HG02885 (cell line): ENCODE measurements around the gene PSPH.
"Not testable (repeated sequence)": the region's sequence is repeated elsewhere in the genome, so short reads cannot be mapped to it uniquely, and the experiment has no call there.

ENCODE experiments used
- ATAC-seq: cut with Tn5 transposase; IDR thresholded peaks from one replicate; pipeline ENCODE4 v1.9.1; 2021; ENCODE audit warnings: mild to moderate bottlenecking; ENCODE audit not compliant: unreplicated experiment, poor library complexity

PSPH gene

DNA sequence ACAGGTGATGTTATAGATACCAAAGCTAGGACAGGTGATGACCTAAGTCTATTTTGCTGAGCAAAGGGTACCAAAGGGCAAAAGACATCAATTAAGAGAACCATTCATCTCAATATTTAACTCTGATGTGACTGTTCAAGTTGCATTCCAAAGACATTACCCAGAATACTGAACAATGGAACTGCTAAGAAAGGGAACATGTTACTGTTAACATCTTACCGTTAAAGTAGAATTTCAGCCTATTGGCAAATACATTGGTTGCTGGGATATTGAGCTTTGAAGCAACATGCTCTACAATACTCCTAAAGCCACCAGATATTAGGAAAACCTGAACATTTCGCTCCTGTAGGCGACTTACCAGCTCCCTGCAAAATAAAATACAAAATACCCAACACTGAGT, 34.2 kb downstream of the PSPH start:
- ATAC-seq, result not testable (repeated sequence)

DNA sequence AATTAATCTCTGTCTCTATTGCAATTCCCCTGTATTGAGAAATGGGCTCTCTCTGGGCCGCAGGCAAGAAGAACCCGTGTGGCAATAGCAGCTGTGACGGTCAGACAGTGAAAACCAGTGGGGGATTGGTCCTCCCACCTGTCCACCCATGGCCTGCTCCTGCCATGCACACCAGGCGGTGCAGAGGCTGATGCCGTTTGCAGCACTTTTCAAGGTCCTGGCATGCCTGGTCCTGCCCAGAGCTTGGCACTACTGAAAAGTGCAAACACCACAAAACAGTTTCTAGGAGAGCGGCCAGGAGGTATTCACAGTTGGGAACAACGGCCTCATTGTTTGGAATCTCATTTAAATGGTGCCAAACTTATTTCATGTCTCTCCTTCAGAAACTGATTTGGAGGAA, 41.5 kb downstream of the PSPH start:
- no peak for ATAC-seq

DNA sequence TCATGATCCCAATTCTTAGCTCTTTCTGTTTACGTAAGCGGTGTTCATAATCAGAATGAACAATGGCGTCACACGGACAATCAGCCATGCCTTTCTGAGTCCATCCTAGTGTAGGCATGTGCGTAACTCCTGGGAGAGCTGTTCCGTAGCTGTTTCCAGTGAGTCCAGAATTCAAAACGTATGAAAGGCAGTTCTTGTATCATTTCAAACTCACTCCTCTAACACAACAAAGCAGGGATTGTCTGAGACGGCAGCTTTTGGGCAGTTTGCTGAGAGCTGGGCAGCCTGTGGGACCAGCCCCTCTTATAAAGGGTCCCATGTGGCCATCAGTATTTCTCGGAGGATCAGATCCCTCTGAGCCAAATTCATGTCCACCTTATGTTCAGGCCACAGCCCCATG, 43.4 kb downstream of the PSPH start:
- no peak for ATAC-seq

DNA sequence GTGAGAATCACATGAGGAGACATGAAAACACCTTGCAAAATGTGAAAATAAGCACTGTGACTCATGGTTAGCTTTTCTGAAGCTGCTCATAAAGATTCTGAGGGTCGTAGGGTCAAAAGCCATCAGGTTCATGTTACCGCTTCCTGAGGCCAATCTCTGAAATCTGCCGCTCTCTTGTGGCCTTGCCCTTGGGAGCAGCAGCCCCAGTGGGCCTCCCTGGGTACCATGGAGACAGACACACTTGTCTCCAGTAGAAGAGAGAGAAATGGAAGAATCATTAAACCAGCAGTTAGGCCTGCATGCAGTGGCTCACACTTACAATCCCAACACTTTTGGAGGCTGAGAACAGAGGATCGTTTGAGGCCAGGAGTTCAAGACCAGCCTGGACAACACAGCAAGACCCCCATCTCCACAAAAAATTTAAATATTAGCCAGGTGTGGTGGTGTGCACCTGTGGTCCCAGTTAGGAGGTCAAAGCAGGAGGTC, 44.0 kb downstream of the PSPH start:
- ATAC-seq, result no peak

DNA sequence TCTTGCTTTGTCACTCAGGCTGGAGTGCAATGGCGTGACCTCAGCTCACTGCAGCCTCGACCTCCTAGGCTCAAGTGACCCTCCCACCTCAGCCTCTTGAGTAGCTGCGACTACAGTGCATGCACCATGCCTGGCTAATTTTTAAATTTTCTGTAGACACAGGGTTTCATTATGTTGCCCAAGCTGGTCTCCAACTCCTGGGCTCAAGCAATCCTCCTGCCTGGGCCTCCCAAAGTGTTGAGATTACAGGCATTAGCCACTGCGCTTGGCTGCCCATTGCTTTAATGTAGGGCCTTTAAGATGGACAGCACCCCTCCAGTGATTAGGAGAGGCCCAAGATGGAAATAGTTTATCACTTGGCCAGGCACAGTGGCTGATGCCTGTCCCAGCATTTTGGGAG, 47.5 kb downstream of the PSPH start:
- no peak for ATAC-seq

DNA sequence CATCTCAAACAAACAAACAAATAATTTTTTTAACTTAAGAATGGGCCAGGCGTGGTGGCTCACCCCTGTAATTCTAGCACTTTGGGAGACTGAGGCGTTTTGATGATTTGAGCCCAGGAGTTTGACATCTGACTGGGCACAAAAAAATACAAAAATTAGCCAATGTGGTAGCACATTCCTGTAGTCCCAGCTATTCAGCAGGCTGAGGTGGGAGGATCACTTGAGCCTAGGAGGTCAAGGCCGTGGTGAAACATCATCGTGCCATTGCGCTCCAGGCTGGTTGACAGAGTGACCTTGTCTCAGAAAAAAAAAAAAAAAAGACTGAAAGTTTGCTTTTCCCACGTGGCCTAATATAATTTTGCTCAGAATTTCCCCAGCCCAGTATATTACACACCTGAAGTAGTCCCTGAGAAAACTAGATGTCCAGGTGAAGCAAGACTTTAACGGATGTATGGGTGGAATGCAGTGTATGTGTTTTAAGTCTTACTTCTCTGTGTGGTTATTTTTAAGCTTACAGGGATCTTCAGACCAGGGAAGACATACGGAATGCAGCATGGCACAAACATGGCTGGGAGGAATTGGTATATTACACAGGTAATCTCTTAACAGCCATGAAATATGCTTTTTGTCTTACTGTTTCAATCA, 54.3 kb downstream of the PSPH start:
- ATAC-seq, result no peak

DNA sequence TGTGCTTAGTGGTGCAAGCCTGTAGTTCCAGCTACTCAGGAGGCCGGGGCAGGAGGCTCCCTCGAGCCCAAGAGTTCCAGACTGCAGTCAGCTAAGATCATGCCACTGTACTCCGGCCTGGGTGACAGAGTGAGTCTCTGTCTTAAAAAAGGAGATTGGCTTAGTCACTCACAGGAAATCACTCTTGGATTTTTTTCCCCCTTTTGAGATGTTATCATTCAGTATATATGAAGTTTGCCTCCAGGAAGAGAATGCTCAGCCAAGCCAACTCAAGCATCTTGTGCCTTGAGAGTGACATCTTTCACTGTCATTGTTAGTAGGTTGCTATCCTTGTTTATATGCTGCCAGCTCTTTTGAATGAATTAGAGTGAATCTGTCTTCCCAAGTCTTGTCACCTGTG, 58.9 kb downstream of the PSPH start:
- no peak for ATAC-seq

DNA sequence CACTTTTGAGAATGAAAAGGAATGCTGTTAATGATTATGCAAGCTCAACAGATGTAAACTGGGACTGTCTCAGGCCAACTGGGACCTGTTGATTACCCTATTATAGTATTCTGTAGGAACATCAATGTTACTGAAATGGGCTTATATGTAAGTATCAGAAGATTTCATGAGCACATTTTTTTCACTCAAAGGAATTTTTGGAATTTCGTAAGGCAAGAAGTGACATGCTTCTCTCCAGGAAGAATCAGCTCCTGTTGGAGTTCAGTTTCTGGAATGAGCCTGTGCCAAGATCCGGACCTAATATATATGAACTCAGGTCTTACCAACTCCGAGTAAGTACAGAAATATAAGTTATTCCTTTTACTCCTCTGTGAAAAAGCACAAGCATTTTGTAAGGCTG, 67.7 kb downstream of the PSPH start:
- ATAC-seq, result no peak

DNA sequence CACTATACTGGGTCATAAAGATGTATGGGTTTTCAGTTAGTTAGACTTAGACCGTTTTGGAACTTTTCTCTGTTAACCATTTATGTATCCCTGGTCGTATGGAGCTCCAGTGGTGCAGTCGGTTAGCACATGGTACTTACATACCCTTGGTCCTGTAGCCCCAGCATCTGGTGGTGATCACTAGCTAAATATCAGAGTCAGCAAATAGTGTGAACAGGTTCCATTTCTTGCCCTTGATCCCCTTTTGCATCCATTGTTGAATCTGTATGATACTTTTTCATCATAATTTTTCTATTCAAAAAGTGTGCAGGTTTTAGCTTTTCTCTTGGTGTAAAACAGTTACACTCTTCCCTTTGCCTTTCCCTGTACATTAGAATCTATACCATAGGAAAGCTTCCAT, 71.0 kb downstream of the PSPH start:
- ATAC-seq, result no peak

DNA sequence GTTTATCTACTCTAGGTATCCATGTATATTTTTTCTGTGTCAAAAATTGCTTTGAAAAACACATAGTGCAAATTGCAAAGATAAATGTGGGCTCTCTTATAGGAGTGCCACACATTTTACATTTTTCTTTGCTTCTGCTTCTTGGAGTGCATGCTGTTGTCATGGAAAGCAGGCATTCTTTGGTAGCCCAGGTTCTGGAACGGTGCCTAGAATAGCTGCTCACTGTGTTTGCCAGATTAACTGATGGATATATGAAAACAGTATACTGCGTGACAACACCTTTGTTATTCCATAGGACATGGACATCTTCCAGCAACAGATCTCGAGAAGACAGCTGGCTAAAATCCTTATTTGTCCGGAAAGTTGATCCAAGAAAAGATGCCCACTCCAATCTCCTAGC, 73.4 kb downstream of the PSPH start:
- ATAC-seq, result no peak

DNA sequence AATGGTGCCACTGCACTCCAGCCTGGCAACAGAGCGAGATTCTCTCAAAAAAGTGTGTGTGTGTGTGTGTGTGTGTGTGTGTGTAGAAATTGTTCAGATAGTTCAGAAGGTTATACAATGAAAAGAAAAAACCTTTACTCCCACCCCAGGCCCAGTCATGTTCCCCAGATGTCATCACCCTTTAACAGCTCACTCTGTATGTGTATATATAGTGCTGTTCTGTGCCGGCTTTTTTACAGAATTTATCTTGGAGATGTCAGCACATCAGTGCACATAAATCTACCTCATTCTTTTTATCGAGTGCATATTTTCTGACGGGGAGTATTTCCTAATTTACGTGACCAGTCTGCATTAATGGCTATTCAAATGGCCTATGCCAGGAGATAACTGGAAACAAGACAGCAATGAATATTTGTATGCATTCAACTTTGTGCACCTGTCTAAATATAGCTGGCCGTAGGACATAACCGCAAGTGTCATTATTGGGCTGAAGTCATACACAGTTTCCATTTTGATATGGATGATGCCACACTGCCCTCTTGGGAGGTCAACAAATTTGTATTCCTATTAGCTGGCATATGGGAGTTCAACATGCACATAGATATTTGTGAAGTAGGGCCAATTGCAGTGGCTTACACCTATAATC, 75.1 kb downstream of the PSPH start:
- no peak for ATAC-seq

DNA sequence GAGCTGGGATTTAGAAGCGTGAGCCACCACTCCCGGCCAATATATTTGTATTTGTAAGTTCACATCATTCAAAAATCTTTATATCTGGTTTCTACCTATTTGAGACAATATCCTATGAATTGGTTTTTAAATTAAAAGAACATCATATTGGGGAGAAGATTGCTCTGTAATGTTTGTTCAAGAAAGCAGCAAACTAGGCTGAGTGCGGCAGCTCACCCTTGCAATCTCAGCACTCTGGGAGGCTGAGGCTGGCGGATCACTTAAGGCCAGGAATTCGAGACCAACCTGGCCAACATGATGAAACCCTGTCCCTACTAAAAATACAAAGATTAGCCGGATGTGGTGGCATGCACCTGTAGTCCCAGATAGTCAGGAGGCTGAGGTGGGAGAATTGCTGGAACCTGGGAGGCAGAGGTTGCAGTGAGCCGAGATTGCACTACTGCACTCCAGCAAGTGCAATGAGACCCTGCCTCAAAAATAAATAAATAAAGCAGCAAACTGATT, 77.4 kb downstream of the PSPH start:
- ATAC-seq, result no peak

DNA sequence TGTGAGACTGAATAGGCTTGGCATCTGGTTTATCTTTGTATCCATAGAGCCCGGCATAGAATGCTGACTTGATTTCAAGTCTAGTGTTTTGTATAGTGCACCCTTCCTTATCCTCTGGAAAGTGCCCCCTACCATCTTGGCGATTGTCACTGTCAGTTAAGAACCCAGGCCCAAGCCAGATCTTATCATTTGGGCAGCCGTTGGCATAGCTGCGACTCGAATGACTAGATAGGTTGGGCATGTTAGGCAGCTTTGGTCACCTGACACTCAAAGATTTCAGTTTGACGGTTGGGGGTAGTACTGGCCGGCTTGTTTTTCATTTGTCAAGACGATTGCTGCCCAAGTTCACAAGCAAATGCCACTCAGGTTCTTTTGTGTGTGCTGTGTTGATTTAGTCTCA, 80.3 kb downstream of the PSPH start:
- ATAC-seq, result no peak

DNA sequence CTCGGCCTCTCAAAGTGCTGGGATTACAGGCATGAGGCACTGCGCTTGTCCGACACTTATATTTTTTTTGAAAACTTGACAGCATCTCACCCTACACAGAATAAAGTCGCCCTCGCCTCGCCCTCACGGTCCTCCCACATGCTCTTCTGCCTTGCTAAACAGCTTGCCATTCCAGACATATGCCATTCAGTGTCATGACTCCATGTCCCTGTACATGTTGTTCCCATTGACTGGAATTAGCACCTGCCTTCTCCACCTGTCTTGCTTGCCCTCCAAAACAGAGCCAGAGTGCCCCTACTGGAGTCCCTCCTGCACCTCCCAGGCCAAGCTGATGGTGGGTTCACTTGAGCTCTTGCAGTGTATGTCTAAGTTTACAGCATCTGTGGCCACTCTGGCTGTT, 80.7 kb downstream of the PSPH start:
- no peak for ATAC-seq

DNA sequence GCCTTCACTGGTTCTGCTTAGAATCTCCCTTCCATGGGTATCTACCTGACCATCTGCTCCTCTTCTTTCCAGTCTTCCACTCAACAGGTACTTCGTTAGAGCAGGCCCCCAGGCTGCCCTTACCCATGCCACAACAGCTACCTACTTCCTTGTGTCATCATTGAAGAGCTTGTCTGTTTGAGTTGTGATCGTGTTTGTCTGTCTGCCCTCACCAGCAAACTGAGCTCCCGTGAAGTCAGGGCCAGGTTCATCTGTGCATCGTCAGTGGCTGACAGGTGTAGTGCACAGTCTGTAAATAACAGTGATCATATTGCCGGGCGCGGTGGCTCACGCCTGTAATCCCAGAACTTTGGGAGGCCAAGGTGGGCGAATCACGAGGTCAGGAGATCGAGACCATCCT, 81.9 kb downstream of the PSPH start:
- ATAC-seq, result no peak

DNA sequence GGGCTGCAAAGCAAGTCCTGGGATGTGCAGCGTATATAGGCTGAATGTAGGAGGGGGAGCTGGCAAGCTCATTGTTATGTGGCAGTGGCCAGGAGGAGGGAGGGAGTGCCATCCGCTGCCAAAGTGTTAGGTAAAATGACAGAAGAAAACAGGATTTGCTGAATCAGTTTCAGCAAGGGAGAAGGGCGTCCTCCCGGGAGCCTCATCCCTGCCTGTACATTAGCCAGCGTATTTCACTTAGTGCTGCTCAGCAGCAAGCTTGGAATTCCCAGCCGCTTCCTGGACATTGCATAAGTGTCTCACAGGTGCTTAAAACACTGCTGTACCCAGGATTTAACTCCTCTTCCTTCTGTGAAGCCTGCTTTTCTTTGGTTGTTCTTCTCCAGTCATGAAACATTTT, 84.4 kb downstream of the PSPH start:
- ATAC-seq, result no peak

DNA sequence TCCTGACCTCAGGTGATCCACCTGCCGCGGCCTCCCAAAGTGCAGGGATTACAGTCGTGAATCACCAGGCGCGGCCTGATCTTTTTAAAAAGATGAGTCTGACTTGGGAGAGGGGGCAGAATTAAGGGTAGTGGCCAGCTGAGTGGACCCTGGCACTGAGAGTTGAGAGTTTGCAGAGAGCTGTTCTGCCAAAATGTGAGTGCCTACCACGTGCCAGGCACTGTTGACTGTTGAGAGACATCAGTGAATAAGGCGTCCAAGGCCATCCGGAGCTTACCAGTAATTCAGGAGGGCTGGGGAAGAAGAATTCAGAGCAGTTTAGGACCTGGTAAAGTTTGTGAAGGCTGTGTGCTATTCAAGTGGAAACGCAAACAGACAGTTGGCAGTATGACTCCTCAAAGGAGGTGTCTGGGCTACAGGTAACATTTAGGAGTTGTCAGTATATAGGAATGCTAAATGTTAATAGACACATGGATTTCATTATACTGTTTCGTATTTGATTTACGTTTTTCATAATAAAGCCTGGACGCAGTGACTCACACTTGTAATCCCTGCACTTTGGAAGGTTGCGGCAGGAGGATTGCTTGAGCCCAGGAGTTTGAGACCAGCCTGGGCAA, 85.3 kb downstream of the PSPH start:
- no peak for ATAC-seq

DNA sequence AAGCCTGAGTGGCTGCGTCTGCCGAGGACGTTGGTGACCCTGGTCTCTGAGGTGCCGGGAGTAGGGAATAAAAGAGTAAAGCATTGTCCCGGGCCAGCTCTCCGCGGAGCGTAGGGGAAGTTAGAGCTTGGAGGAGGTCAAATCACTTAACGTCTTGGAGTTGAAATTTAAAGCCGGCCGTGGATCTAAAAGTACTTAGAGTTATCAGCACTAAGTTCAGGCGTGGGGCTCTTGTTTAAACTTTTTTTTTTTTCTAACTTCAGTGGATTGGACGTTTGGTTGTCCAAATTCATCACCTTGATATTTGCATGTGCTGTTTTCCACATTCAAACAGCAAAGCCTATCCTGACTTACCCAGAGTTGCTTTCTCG, 86.2 kb downstream of the PSPH start:
- ATAC-seq, result no peak

DNA sequence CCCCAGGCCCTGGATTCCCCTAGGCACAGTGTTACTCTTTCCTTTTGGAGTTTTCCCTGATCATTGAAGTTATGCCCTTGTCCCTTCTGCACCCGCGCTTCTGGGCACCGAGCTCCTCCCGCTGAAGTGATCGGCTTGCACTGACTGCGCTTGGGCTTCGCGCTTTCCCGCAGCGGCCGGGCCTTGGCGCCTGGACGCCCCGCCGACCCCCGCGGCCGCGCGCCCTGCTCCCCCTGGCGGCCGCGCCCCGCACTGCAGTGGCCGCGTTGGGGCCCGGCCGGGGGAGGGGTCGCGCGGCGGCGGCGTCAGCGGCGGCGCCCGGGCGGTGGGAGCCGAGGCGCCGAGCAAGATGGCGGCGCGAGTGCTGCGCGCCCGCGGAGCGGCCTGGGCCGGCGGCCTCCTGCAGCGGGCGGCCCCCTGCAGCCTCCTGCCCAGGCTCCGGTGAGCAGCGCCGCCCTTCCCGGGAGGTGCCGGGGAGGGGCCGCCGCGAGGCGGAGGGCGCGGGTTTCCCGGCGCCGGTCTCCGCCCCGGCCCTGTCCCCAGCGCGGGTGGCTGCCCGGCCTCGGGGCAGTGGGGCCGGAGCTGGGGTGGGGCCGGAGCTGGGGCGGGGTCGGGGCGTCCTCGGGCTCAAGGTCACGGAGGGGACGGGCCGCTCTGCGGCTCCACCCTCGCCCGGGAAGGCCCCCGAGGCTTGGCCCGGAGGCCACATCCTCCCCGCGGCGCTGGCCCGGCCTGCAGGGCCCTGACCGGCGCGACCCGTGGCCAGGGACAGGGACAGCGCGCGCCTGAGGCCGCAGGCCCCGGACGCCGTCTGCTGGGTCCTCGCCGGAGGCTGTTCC, 86.8 kb downstream of the PSPH start, which contains the start of gene NIPSNAP2:
NIPSNAP2 (plus strand) TSS at position 325 of the 839 bp plus-strand sequence; CDS start at position 350, 25 bp downstream.
- ATAC-seq, result peak; percentile 85

DNA sequence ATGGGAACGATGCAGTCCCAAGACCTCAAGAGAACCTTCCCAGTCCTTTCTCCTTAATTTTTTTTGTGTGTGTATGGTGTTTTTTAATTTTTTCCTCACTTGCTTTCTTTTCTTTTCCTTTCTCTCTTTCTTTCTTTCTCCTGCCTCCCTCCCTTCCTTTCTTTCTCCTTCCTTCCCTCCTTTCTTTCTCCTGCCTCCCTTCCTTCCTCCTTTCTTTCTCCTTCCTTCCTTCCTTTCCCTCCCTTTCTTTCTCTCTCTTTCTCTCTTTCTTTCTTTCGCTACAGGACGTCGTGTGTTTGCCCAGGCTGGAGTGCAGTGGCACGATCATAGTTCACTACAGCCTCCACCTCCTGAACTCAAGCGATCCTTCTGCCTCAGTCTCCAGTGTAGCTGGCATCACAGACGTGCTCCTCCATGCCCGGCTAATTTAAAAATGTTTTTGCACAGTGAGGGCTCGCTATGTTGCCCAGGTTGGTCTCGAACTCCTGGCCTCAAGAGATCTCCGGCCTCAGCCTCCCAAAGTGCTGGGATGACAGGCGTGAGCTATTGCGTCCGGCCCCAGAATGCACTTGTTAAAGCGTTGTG, 87.6 kb downstream of the PSPH start:
- no peak for ATAC-seq
